ENCODE data around the gene SEMG1.

Gene SEMG1

DNA sequence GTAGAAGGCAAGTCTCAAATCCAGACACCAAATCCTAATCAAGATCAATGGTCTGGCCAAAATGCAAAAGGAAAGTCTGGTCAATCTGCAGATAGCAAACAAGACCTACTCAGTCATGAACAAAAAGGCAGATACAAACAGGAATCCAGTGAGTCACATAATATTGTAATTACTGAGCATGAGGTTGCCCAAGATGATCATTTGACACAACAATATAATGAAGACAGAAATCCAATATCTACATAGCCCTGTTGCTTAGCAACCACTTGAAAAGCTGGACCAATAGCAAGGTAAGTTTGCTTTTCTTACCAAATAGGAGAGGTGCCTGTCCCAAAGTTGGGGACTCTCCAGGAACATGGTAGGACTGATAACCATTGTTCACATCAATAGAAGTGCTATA, 16.3 kb downstream of the SEMG1 start:
- no peak for DNase-seq (ENCODE audit: low spot score)

DNA sequence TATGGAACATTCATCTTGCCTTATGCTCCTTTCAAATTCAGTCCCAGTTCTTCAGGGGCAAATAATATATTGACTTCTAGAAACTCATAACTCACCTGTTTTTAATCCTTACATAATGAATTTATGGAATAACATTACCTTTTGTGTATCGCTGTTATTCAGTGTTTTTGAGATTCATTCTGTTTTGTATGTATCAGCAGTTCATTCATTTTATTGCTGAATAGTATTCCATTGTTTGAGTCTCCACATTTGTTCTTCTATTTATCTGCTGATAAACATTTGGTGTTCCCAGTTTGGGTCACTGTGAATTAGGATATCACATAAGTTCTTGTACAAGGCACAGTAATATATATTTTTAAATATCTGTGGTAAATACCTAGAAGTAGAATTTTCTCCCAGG, 19.5 kb downstream of the SEMG1 start:
- no peak for DNase-seq (ENCODE audit: low spot score)

DNA sequence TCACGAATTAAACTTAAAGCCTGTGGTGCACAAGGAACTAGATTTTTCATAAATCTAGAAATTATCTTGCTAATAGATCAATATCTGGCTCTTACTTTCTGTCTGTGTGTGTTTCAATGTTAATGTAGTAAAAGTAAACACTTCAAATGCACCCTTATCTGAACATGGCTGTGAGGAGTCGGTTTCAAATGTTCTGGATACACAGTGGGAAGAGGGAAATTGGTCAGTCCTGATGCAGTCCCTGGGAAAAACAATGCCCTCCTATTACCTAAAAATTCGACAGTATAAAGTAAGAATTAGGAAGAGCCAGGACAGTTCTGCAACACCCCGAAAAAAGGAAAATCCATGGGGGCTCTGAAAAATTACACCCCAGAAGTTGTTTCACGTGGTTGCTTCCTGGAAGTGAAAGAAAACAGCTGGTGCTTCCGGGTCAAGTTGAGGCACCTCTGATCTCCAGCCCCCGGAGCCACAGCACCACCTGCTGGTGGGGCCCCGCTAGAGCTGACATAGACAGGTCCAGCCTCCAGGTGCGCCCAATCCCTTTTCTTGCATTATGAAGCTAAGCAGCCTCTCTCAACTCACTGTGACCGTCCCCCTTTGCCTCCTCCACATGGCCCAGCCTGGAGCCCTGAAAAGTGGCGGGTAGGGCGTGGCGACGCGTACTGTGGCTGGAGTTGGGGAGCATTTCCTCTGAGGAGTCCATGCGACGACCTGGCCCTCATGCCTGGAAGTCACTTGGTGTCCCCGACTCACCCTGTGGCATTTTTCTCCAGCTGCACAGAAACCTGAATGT, 22.6 kb downstream of the SEMG1 start:
- DNase-seq (ENCODE audit: low spot score): no peak

DNA sequence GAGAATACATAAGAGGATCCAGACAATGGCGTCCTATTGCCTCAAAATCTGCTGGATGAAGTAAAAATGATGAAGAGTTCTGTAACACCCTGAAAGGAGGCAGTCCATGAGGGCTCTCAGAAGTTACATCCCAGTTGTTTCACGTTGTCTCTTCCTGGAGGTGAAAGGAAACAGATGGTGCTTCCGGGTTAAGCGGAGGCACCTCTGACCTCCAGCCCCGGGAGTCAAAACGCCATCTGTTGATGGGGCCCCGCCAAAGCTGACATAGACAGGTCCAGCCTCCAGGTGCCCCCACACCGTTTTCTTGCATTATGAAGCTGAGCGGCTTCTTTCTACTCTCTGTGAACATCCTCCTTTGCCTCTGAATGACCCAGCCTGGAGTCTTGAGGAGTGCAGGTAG, 23.8 kb downstream of the SEMG1 start:
- no peak for DNase-seq (ENCODE audit: low spot score)

DNA sequence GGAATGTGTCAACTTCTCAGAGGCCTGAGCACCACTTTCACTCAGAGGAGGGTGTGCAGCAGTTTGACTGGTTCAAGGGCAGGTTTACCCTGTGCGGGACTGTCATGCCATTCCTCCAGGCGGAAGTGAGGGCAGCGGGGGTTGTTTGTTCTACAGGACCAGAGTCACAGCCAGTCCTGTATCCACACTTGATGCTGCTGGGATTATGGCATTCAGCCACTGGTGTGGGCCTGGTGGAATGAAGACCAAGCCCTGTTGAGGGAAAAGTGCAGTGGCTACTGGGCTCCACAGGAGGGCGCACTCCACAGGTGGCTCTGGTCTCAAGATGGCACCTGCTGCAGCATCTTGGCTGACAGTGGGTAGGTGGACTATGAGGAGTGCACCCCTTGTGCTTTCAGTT, 29.2 kb downstream of the SEMG1 start:
- no peak for DNase-seq (ENCODE audit: low spot score)

DNA sequence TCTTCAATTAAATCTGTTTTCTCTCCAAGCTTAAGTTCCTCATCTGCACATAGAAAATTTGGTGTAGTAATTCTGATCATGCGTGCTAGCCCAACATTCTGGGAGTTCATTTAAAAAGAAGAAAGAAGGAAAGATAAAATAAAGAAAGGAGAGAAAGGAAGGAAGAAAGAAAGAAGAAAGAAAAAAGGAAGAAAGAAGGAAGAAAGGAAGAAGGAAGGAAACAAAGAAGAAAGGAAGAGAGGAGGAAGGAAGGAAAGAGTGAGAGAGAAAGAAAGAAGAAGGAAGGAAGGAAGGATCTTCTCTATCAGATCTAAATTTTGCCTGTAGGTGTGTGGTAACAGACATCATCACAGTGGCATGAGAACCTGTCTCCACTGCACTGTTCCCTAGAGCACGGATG, 31.3 kb downstream of the SEMG1 start:
- DNase-seq (ENCODE audit: low spot score): no peak

DNA sequence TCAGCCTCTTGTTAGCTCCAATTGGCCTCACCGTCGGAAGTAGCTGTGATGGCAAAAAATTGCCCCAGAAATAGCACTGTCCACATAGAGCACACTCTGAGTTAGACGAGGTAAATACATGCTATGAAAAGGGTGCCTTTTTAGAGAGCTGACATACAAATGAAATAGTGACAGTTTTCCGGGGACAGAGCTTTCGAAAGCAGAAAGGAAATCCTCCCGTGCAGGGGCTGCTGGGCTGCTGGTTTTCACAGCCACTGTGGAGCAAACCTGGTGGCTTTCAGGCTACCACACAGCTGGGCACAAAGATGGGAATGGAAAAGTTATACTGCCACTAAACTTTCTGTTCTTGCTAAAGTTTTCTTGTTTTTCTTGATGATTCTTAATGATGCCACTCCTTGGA, 39.3 kb downstream of the SEMG1 start:
- no peak for DNase-seq (ENCODE audit: low spot score)

DNA sequence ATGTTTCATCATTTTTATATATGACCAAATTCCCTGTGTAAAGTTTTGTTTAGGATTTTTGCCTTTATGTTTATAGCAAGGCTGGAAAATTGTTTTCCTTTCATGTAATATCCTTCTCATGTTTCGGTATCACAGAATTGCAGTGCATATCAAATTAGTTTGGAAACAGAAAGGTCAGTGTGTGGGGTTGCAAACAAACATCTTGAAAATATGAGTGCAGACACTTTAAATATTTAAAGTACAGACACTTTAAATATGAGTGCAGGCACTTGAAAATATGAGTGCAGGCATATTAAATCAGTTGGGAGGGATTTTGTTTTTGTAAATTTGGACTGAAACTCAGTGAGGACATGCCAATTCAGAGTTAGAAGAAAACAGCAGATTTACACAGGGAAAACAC, 41.0 kb downstream of the SEMG1 start:
- no peak for DNase-seq (ENCODE audit: low spot score)

DNA sequence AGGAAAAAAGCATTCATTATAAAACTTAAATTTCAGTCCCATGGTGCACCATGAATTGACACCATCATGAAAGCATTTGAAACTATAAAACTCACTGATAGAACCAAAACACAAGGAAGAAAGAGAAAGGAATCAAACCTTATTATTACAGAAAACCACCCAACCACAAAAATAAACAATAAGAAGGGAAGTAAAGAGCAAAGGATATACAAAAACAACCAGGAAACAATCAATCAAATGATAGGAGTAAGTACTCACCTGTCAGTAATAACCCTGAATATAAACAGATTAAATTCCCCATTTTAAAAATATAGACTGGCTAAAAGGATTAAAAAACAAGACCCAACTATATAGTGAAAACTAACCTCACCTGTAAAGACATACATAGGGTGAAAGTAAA, 41.8 kb downstream of the SEMG1 start:
- DNase-seq (ENCODE audit: low spot score): no peak

DNA sequence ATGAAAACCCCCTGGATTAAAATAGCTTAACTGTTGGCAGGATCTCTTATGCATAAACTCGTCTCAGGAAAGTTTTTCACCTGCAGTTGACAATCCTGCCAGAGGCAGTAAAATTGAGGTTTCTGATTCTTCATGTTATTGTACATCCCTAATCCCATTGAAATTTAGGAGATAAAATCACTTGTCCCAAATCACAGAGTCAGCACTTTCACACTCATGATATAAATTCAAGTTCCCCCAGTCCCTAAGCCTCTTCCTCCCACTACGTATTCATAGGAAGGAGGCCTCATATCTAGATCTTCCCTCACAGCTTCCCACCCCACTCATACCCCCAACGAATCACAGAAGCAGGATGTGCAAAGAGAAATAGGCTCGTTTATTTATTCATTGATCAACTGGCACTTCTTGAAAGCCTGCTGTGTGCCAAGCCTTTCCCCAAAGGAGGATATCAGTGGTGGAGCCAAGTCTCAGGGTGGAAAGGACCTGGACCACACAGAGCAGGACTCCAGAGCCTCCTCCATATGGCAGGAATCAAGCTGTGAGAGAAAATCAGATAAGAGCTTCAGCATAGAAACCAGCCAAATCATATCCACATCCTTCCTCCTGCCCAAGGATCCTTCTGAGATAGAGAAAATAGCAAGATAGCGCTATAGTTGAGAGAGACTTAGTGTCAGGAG, 45.2 kb downstream of the SEMG1 start:
- no peak for DNase-seq (ENCODE audit: low spot score)

DNA sequence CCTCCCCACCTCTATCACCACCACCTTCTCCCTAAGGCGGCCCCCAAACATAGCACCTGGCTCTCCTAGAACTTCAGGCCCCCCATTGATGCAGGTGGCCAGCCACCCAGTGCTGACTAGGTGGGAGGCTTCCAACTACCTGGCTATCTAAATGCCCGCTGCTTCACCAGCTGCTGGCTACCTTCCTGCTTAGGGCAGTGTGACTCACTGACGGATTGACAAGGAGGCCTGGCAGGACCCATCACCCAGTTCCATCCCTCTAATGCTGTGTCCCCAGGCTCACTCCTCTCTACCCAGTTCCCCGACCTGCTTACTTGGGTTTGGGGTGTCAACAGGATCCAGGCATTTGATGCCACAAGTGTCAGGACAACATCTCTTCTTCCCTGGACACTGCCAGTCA, 46.4 kb downstream of the SEMG1 start:
- DNase-seq (ENCODE audit: low spot score): no peak

DNA sequence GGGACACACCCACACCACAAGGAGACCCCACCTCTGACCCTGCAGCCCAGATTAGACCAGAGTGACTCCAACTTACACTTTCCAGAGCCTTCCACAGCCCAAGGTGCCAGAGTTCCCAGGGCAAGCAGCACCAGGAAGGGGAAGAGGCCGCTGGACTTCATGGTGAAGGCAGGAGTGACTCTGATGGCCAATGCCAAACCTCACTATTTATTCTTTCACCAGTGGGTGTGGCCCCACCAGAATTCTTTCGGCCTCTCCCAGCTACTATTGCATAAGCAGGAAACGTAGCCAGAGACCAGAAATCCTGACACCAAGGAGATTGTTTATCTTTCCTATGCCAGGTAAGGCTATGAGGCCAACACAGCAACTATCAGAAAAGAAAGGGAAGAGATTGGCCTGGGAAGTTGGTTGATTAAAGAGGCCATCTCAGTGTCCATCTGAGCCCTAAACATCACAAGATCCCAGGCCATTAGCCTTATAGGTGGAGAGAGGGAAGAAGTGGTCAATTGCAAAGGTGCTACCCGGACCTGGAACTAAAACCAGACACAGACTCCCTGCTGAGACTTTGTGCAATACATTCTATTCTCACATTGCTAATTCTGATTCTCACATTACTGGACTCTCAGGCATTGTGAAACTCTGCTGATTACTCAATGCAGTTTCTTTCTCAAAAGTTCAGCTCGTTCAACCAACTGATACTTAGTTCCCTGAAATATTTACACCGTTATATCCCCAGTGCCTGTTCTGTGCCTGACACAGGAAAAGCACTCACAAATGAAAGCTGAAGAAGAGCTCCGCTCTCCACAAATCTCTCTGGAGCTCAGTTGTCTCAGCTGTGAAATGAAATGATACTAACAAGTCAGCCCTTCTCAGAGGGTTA, 47.8 kb downstream of the SEMG1 start, which contains the start of gene SLPI:
TSS of gene SLPI (minus strand) at position 182 of the 880 bp plus-strand sequence. CDS start at position 161, 21 bp downstream.
- peak; percentile 8 for DNase-seq (ENCODE audit: low spot score)

DNA sequence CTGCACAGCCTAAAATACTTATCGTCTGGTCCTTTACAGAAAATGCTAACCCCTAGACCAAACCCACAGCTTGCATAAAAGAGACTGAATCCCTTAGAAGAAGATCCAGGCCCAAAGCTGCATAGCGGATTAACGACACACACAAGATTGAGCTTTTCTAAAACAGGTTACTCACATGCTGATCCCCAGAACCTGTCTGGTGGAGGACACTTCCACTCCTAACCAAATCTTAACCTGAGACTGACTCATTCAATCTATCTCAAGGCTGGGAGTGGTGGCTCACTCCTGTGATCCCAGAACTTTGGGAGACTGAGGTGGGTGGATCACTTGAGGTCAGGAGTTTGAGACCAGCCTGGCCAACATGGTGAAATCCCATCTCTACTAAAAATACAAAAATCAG, 50.3 kb downstream of the SEMG1 start:
- no peak for DNase-seq (ENCODE audit: low spot score)

DNA sequence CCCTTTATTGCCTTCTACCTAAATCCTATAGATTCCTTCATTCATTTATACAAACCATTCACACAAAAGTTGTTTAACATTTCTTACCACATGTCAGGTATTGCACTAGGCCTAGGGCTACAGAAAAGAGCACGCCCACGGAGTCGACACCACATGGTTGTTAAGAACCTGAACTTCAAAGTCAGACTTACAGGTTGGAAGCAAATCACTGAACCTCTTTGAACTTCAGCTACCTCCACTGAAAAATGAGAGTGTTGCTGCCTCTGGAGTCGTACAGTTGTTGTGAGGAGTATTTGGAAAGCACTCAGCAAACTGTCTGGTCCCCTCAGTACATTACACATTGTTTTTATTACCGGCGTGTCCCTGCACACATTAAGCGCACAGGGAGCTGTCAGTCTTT, 50.9 kb downstream of the SEMG1 start:
- DNase-seq (ENCODE audit: low spot score): no peak

DNA sequence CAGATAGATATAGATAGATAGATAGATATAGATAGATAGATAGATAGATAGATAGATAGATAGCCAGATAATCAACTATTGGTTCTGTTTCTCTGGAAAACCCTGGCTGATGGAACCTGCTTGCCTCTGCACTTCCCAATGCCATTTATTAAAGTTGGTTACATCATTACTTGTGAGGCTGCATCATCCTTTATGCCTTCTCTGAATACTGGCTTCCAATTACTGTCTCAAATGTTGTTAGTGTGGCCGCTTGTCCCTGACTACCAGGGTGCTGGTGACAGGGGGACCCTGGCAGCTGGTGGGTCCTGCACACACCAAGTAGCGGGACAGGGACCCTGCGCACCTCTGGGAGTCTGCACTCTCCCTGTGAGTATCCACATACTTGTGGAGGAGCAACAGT, 51.4 kb downstream of the SEMG1 start:
- DNase-seq (ENCODE audit: low spot score): no peak

DNA sequence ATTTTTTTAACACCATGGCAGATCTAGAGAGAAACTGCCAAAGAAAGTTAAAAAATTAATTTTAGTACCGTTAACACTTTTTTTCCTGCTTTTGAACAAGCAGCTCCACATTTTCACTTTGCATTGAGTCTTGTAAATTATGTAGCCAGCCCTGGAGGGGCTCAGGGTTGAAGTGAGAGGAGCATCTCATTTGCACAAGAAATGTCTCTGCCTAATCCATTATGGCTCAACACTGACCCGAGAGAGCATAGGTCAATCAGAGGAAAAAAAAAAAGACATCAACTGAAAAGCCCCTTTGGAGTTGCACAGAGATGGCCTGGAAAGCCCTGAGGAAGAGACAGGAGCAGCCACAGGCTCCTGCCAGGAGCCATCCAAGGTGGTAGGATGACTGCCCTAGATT, 51.8 kb downstream of the SEMG1 start:
- no peak for DNase-seq (ENCODE audit: low spot score)

All from AG08396 (cell line).